ENCODE results near the gene CEP76.

Gene CEP76

GRCh38 chr18:12702221-12703095, at the start of gene CEP76, which contains the start of gene PSMG2:
CEP76 (minus strand) TSS chr18:12702723; CDS start chr18:12702548, 175 bp downstream.
PSMG2 (plus strand) TSS chr18:12703042; CDS start chr18:12703108, 66 bp downstream.
- Mint-ChIP-seq H3K27me3 (no peaks in the 10 kb centered on the region), H3K27ac (peak within 1 kb of the TSS; percentile 99), H3K36me3 (ENCODE audit: low read depth) (peaks cover 45% of the 10 kb centered on the region), H3K4me3 (peak within 1 kb of the TSS; percentile 98), H3K9me3 (no peaks in the 10 kb centered on the region), H3K4me1 (ENCODE audit: low read depth) (peaks cover 50% of the 10 kb centered on the region)

GRCh38 chr18:12751891-12752290, 49.4 kb upstream of the CEP76 start:
- Mint-ChIP-seq H3K27me3 (peaks cover 6% of the 10 kb centered on the region), H3K4me1 (ENCODE audit: low read depth) (peaks cover 20% of the 10 kb centered on the region), H3K4me3 (no peak overlapping the region), H3K9me3 (no peaks in the 10 kb centered on the region), H3K36me3 (ENCODE audit: low read depth) (peaks cover 3% of the 10 kb centered on the region), H3K27ac (no peak overlapping the region)

GRCh38 chr18:12751503-12751884, 49.0 kb upstream of the CEP76 start:
- H3K27ac Mint-ChIP-seq: no peak overlapping the region
- H3K4me1 Mint-ChIP-seq (ENCODE audit: low read depth): peaks cover 20% of the 10 kb centered on the region
- peaks cover under 1% of the 10 kb centered on the region for H3K36me3 Mint-ChIP-seq (ENCODE audit: low read depth)
- H3K9me3 Mint-ChIP-seq: no peaks in the 10 kb centered on the region
- H3K27me3 Mint-ChIP-seq: peaks cover 6% of the 10 kb centered on the region
- H3K4me3 Mint-ChIP-seq: no peak overlapping the region

- Mint-ChIP-seq H3K36me3 (ENCODE audit: low read depth) (no peaks in the 10 kb centered on the region), H3K4me1 (ENCODE audit: low read depth) (peaks cover 20% of the 10 kb centered on the region), H3K27me3 (peaks cover 6% of the 10 kb centered on the region), H3K27ac (no peak overlapping the region), H3K9me3 (no peaks in the 10 kb centered on the region), H3K4me3 (no peak overlapping the region)
Measured at GRCh38 chr18:12750715-12751502, 48.4 kb upstream of the CEP76 start.

GRCh38 chr18:12750076-12750714, 47.7 kb upstream of the CEP76 start:
- peak overlapping the region; percentile 39 for H3K4me3 Mint-ChIP-seq
- H3K27me3 Mint-ChIP-seq: peaks cover 6% of the 10 kb centered on the region
- H3K4me1 Mint-ChIP-seq (ENCODE audit: low read depth): peaks cover 20% of the 10 kb centered on the region
- H3K9me3 Mint-ChIP-seq: no peaks in the 10 kb centered on the region
- no peaks in the 10 kb centered on the region for H3K36me3 Mint-ChIP-seq (ENCODE audit: low read depth)
- no peak overlapping the region for H3K27ac Mint-ChIP-seq

- Mint-ChIP-seq H3K4me3 (no peak overlapping the region), H3K36me3 (ENCODE audit: low read depth) (no peaks in the 10 kb centered on the region), H3K4me1 (ENCODE audit: low read depth) (peaks cover 20% of the 10 kb centered on the region), H3K27ac (no peak overlapping the region), H3K27me3 (peaks cover 6% of the 10 kb centered on the region), H3K9me3 (no peaks in the 10 kb centered on the region)
Measured at GRCh38 chr18:12749121-12749520, 46.6 kb upstream of the CEP76 start.

- H3K27ac Mint-ChIP-seq: no peak overlapping the region
- H3K27me3 Mint-ChIP-seq: peaks cover 6% of the 10 kb centered on the region
- H3K36me3 Mint-ChIP-seq (ENCODE audit: low read depth): no peaks in the 10 kb centered on the region
- H3K9me3 Mint-ChIP-seq: no peaks in the 10 kb centered on the region
- peaks cover 20% of the 10 kb centered on the region for H3K4me1 Mint-ChIP-seq (ENCODE audit: low read depth)
- H3K4me3 Mint-ChIP-seq: no peak overlapping the region
Measured at GRCh38 chr18:12748671-12749070, 46.1 kb upstream of the CEP76 start.

- no peak overlapping the region for H3K27ac Mint-ChIP-seq
- no peaks in the 10 kb centered on the region for H3K9me3 Mint-ChIP-seq
- no peak overlapping the region for H3K4me3 Mint-ChIP-seq
- H3K27me3 Mint-ChIP-seq: peaks cover 6% of the 10 kb centered on the region
- no peaks in the 10 kb centered on the region for H3K36me3 Mint-ChIP-seq (ENCODE audit: low read depth)
- peaks cover 20% of the 10 kb centered on the region for H3K4me1 Mint-ChIP-seq (ENCODE audit: low read depth)
Measured at GRCh38 chr18:12747530-12748315, 45.2 kb upstream of the CEP76 start.

- H3K36me3 Mint-ChIP-seq (ENCODE audit: low read depth): no peaks in the 10 kb centered on the region
- H3K9me3 Mint-ChIP-seq: no peaks in the 10 kb centered on the region
- H3K4me3 Mint-ChIP-seq: no peak overlapping the region
- H3K27ac Mint-ChIP-seq: no peak overlapping the region
- peaks cover 6% of the 10 kb centered on the region for H3K27me3 Mint-ChIP-seq
- peaks cover 12% of the 10 kb centered on the region for H3K4me1 Mint-ChIP-seq (ENCODE audit: low read depth)
Measured at GRCh38 chr18:12745095-12745795, 42.7 kb upstream of the CEP76 start.

GRCh38 chr18:12744103-12744502, 41.6 kb upstream of the CEP76 start:
- Mint-ChIP-seq H3K9me3 (no peaks in the 10 kb centered on the region), H3K4me1 (ENCODE audit: low read depth) (peaks cover under 1% of the 10 kb centered on the region), H3K4me3 (no peak overlapping the region), H3K27me3 (peaks cover under 1% of the 10 kb centered on the region), H3K36me3 (ENCODE audit: low read depth) (no peaks in the 10 kb centered on the region), H3K27ac (no peak overlapping the region)

GRCh38 chr18:12742453-12742852, 39.9 kb upstream of the CEP76 start:
- Mint-ChIP-seq H3K27me3 (no peaks in the 10 kb centered on the region), H3K27ac (no peak overlapping the region), H3K4me3 (no peak overlapping the region), H3K4me1 (ENCODE audit: low read depth) (no peaks in the 10 kb centered on the region), H3K36me3 (ENCODE audit: low read depth) (no peaks in the 10 kb centered on the region), H3K9me3 (no peaks in the 10 kb centered on the region)

- H3K36me3 Mint-ChIP-seq (ENCODE audit: low read depth): no peaks in the 10 kb centered on the region
- no peaks in the 10 kb centered on the region for H3K4me1 Mint-ChIP-seq (ENCODE audit: low read depth)
- H3K27ac Mint-ChIP-seq: no peak overlapping the region
- no peak overlapping the region for H3K4me3 Mint-ChIP-seq
- H3K9me3 Mint-ChIP-seq: no peaks in the 10 kb centered on the region
- H3K27me3 Mint-ChIP-seq: no peaks in the 10 kb centered on the region
Measured at GRCh38 chr18:12741351-12741750, 38.8 kb upstream of the CEP76 start.

- no peak overlapping the region for H3K4me3 Mint-ChIP-seq
- no peaks in the 10 kb centered on the region for H3K36me3 Mint-ChIP-seq (ENCODE audit: low read depth)
- no peaks in the 10 kb centered on the region for H3K27me3 Mint-ChIP-seq
- H3K27ac Mint-ChIP-seq: no peak overlapping the region
- no peaks in the 10 kb centered on the region for H3K4me1 Mint-ChIP-seq (ENCODE audit: low read depth)
- H3K9me3 Mint-ChIP-seq: no peaks in the 10 kb centered on the region
Measured at GRCh38 chr18:12737243-12737902, 34.9 kb upstream of the CEP76 start.

Data from stimulated activated naive CD8-positive, alpha-beta T cell treated with anti-CD3 and anti-CD28 coated beads, Interleukin-15, Interleukin-2, amounts not matched to agents 100 ng/mL and 50 ng/mL, for 24 hours (primary cell).